Measurements from ENCODE around the gene DAP3.
"Not testable (repeated sequence)": the region's sequence is repeated elsewhere in the genome, so short reads cannot be mapped to it uniquely, and the experiment has no call there.

Gene DAP3

GRCh38 chr1:155689081-155689607, at the start of gene DAP3:
DAP3 (plus strand) TSS chr1:155689091; CDS start chr1:155709780, 20,689 bp downstream.
- not testable (repeated sequence) for DNase-seq

- DNase-seq = no peak
These were observed 48.5 kb upstream of the DAP3 start for GRCh38 chr1:155640367-155640766.

GRCh38 chr1:155642559-155643180, 46.2 kb upstream of the DAP3 start:
- not testable (repeated sequence) for DNase-seq

DNA sequence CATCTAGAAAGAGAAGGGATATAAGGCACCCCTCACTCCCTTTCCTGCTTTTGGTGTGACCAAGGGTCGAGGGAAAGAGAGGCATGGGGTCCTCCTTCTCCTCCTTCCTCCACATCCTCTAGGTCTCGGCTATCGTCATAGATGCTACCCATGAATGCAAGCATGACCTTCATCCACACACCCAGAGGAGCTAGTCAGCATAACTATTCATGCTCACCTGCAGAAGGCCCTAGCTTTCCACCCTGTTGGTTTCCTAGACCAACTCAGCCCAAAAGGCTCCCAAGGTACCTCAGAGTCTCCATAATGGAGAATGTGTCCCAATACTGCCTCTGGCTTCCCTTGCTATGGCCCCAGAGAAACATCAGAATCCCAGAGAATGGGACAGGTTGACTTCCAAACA, 45.7 kb upstream of the DAP3 start:
- DNase-seq = no peak

- DNase-seq = no peak
These were observed 43.8 kb upstream of the DAP3 start for GRCh38 chr1:155645034-155645598.

- DNase-seq = no peak
These were observed 43.2 kb upstream of the DAP3 start for GRCh38 chr1:155645648-155646047.

DNA sequence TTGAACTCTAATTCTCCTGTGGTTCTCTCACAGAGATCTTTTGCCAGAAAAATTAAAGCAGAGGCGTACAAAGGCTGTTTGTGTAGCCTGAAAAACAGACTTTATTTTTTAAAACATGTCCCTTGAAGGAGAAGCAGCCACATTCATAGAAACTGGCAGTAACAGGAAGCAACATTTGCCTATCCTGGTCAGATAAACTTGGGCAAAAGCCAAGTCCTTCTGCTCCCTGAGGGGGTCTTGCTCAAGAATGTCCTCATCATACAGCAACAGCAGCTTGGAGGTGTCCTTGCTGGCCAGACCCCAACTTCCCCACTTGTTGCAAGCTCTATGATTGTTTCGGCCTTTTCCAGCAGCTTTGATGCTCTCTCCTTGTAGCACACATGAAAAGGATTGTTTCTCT, 42.6 kb upstream of the DAP3 start:
- DNase-seq = peak; percentile 74

GRCh38 chr1:155648207-155649147, 40.4 kb upstream of the DAP3 start:
- DNase-seq = peak; percentile 64

GRCh38 chr1:155649676-155650075, 39.2 kb upstream of the DAP3 start:
- DNase-seq = peak; percentile 62

DNA sequence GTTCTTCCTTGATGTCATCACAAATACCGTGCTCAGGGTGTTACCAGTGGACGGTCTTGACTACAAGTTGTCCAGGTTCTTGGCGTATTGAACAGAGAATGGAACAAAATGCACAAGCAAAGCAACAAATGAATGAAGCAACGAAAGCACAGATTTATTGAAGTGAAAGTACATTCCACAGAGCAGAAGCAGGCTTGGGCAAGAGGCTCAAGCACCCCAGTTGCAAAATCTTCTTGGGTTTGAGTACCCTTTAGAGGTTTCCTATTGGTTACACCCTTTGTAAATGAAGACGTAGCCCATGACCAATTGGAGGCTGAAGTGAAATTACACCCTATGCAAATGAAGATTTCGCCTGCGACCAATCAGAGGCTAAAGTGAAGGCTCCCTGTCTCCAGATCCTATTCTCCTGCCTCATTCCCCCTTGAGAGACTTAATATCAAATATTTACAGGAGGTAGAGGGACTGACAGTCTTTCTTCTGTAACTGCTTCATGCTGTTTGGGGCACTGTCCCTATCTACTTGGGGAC, 38.6 kb upstream of the DAP3 start:
- peak; percentile 73 for DNase-seq

GRCh38 chr1:155651861-155652661, 36.8 kb upstream of the DAP3 start:
- no peak for DNase-seq

GRCh38 chr1:155652951-155653350, 35.9 kb upstream of the DAP3 start:
- no peak for DNase-seq

- DNase-seq = no peak
These were observed 31.4 kb upstream of the DAP3 start for GRCh38 chr1:155657463-155657862.

GRCh38 chr1:155661239-155661638, 27.7 kb upstream of the DAP3 start:
- not testable (repeated sequence) for DNase-seq

DNA sequence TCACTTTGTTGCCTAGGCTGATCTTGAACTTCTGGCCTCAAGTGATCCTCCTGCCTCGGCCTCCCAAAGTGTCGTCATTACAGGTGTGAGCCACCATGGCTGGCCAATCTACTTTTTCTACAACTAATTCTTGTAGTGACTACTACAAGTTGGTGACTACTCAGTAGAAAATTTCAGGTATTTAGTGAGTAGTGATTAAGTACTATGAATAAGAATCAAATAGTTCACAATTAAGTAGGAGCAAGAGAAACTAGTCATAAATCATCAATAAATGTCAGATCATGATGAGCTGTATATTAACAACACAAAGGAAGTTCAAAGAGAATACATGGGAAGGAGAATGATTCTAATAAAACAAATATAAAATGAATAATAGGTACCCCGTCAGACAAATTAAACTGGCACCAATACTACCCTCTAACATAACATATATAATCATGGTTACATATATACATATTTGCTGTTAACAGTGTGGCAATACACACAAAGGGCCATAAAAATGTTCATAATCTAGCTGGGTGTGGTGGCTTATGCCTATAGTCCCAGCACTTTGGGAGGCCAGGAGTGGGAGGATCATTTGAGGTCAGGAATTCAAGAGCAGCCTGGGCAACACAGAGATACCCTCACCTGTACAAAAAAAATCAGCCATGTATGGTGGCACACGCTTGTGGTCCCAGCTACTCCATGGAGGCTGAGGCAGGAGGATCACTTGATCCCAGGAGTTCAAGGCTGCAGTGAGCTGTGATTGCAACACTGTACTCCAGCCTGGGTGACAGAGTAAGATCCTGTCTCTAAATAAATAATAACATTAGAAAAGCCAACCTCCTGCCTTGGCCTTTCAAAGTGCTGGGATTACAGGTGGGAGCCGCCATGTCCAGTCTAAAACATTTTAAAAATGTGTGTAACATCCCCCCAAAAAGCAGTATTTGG, 19.4 kb upstream of the DAP3 start:
- DNase-seq = no peak

GRCh38 chr1:155671750-155672149, 17.1 kb upstream of the DAP3 start:
- DNase-seq = no peak

DNA sequence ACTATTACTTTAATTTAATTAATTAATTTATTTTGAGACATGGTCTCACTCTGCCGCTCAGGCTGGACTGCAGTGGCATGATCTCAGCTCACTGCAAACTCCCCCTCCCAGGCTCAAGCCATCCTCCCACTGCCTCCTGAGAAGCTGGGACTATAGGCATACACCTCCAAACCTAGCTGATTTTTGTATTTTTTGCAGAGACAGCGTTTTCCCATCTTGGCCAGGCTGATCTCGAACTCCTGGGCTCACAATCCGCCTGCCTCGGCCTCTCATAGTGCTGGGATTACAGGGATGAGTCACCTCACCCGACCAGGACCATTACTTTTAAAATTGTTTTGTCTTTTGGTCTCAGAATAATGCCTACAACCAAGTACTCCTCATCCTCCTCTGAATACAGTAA, 15.9 kb upstream of the DAP3 start:
- DNase-seq = no peak

DNA sequence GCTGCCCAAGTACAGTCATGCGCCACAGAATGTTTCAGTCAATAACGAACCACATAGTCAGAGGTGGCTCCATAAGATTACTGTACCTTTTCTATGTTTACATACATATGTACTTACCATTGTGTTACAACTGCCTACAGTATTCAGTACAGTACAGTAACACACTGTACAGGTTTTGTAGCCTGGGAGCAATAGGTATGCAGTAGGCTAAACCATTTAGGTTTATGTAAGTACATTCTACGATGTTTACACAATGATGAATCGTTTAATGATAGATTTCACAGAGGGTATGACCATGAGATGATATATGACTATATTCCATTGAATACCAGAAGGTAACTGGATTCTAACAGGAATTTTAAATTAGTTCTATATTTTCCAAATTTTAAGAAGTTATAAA, 10.9 kb upstream of the DAP3 start:
- no peak for DNase-seq

GRCh38 chr1:155678992-155679391, 9.9 kb upstream of the DAP3 start:
- DNase-seq = not testable (repeated sequence)

- no peak for DNase-seq
These were observed 8.4 kb upstream of the DAP3 start for GRCh38 chr1:155680531-155680930.

DNA sequence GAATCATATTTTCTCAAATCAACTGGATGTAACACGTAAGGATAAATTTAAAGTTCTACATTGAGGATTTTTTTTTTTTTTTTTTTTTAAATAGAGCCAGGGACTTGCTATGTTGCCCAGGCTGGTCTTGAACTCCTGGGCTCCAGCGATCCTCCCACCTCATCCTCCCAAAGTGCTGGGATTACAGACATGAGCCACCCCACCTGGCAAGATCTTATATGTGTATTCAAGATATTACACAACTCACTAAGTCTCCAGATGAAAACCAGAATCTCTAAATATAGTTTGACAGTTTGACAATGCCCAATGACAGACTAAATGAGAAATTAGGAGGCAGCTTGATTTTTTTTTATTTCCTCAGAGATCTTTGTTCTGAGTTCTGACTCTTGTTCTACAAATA, 7.1 kb upstream of the DAP3 start:
- DNase-seq = peak; percentile 55
